ENCODE data around the gene SNX13.

The SNX13 gene

DNA sequence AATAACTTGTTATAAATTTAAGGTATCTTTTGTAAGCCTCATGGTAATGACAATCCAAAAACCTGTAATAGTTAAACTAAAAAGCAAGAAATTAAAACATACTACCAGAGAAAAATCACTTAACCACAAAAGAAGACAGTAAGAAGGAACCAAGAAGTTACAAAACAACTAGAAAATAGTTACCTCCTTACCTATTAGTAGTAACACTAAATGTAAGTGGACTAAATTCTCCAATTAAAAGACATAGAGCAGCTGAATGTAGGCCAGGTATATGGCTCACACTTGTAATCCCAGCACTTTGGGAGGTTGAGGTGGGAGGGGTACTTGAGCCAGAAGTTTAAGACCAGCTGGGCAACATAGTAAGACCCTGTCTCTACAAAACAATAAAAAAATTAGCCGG, 84.0 kb downstream of the SNX13 start:
- no peak overlapping the region for H3K4me3 ChIP-seq (ENCODE audit: low read length in 2 of 2)
- H3K9ac ChIP-seq (ENCODE audit: low read depth in 1 of 2, low read length in 2 of 2) = no peak overlapping the region
- H3K9me3 ChIP-seq (ENCODE audit: control insufficient read depth in 2 of 2, low read length in 2 of 2) = no peaks in the 10 kb centered on the region
- H3K27ac ChIP-seq (ENCODE audit: low read depth in 2 of 2, low read length in 2 of 2) = no peak overlapping the region
- H3K36me3 ChIP-seq (ENCODE audit: control insufficient read depth in 2 of 2, insufficient read depth in 2 of 2, low read length in 2 of 2) = peaks cover 4 to 9% of the 10 kb centered on the region in 2 donors
- H3K4me1 ChIP-seq (ENCODE audit: control insufficient read depth in 2 of 2, insufficient read depth in 2 of 2, low read length in 2 of 2) = no peaks in the 10 kb centered on the region
- H3K27me3 ChIP-seq (ENCODE audit: control insufficient read depth in 2 of 2, insufficient read depth in 2 of 2, low read length in 2 of 2) = no peaks in the 10 kb centered on the region

DNA sequence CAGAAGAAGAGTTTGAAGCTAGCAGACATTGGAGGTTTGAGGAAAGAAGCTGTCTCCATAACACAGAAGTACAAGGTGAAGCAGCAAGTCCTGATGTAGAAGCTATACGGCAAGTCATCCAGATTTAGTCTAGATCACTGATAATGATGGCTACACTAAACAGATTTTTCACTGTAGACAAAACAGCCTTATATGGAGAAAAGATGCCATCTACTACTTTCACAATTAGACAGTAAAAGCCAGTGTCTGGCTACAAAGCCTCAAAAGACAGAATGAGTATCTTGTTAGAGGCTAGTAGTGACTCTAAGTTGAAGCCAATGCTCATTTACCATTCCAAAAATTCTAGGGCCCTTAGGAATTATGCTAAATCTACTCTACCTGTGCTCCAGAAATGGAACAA, 85.1 kb downstream of the SNX13 start:
- H3K4me3 ChIP-seq (ENCODE audit: low read length in 2 of 2) = no peak overlapping the region
- peaks cover under 1 to 9% of the 10 kb centered on the region in 2 donors for H3K36me3 ChIP-seq (ENCODE audit: control insufficient read depth in 2 of 2, insufficient read depth in 2 of 2, low read length in 2 of 2)
- no peak overlapping the region for H3K27ac ChIP-seq (ENCODE audit: low read depth in 2 of 2, low read length in 2 of 2)
- no peak overlapping the region for H3K9ac ChIP-seq (ENCODE audit: low read depth in 1 of 2, low read length in 2 of 2)
- no peaks in the 10 kb centered on the region for H3K27me3 ChIP-seq (ENCODE audit: control insufficient read depth in 2 of 2, insufficient read depth in 2 of 2, low read length in 2 of 2)
- H3K4me1 ChIP-seq (ENCODE audit: control insufficient read depth in 2 of 2, insufficient read depth in 2 of 2, low read length in 2 of 2) = no peaks in the 10 kb centered on the region
- H3K9me3 ChIP-seq (ENCODE audit: control insufficient read depth in 2 of 2, low read length in 2 of 2) = no peaks in the 10 kb centered on the region

DNA sequence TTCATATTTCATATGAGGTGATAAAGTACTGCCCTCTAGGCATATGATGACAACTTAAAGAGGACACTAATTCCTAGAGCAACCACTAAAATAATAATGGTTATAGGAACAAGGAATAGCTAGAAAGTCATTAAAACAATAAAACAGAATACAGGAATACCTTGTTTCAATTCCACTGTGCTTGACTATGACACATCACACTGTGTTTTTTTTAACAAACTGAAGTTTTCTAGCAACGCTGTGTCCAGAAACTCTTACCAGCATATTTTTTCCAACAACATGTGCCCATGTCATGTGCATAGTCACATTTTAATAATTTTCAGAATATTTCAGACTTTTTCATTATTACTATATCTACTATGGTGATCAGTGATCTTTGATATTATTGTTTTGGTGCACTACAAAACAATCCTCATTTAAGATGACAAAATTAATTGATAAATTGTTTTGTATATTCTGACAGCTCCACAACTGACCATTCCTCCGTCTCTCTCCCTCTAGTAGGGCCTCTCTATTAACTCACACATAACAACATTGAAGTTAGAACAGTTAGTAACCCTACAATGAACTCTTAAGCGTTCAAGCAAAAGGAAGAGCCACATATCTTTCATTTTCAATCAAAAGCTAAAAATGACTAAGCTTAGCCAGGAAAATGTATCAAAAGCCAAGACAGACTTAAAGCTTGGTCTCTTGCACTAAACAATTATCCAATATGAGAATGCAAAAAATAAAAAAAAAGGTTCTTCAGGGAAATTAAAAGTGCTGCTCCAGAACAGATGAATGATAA, 85.8 kb downstream of the SNX13 start:
- Histone ChIP-seq H3K27me3 (ENCODE audit: control insufficient read depth in 2 of 2, insufficient read depth in 2 of 2, low read length in 2 of 2) (no peaks in the 10 kb centered on the region), H3K36me3 (ENCODE audit: control insufficient read depth in 2 of 2, insufficient read depth in 2 of 2, low read length in 2 of 2) (peaks cover 7 to 15% of the 10 kb centered on the region in 2 donors), H3K4me1 (ENCODE audit: control insufficient read depth in 2 of 2, insufficient read depth in 2 of 2, low read length in 2 of 2) (no peaks in the 10 kb centered on the region), H3K9ac (ENCODE audit: low read depth in 1 of 2, low read length in 2 of 2) (no peak overlapping the region), H3K9me3 (ENCODE audit: control insufficient read depth in 2 of 2, low read length in 2 of 2) (no peaks in the 10 kb centered on the region), H3K4me3 (ENCODE audit: low read length in 2 of 2) (no peak overlapping the region), H3K27ac (ENCODE audit: low read depth in 2 of 2, low read length in 2 of 2) (no peak overlapping the region)

DNA sequence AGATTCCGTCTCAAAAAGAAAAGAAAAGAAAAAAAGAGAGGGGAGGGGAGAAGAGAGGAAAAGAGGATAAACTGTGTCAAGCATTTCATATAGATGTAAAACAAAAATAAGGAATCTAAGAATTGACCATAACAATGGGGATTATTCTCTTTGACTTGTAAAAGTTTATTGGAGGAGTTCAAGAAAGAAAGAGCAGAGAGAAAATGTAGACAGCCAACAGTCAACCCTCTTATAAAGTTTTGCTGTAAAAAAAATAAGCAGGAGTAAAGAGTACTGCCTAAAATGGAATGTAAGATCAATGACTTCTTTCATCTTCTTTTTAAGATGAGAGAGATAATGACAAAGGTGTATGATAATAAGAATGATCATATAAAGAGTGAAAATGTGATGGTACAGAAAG, 87.9 kb downstream of the SNX13 start:
- no peaks in the 10 kb centered on the region for H3K4me1 ChIP-seq (ENCODE audit: control insufficient read depth in 2 of 2, insufficient read depth in 2 of 2, low read length in 2 of 2)
- H3K36me3 ChIP-seq (ENCODE audit: control insufficient read depth in 2 of 2, insufficient read depth in 2 of 2, low read length in 2 of 2) = peaks cover 10 to 23% of the 10 kb centered on the region in 2 donors
- H3K27ac ChIP-seq (ENCODE audit: low read depth in 2 of 2, low read length in 2 of 2) = no peak overlapping the region
- no peaks in the 10 kb centered on the region for H3K9me3 ChIP-seq (ENCODE audit: control insufficient read depth in 2 of 2, low read length in 2 of 2)
- no peaks in the 10 kb centered on the region for H3K27me3 ChIP-seq (ENCODE audit: control insufficient read depth in 2 of 2, insufficient read depth in 2 of 2, low read length in 2 of 2)
- H3K9ac ChIP-seq (ENCODE audit: low read depth in 1 of 2, low read length in 2 of 2) = no peak overlapping the region
- H3K4me3 ChIP-seq (ENCODE audit: low read length in 2 of 2) = no peak overlapping the region

DNA sequence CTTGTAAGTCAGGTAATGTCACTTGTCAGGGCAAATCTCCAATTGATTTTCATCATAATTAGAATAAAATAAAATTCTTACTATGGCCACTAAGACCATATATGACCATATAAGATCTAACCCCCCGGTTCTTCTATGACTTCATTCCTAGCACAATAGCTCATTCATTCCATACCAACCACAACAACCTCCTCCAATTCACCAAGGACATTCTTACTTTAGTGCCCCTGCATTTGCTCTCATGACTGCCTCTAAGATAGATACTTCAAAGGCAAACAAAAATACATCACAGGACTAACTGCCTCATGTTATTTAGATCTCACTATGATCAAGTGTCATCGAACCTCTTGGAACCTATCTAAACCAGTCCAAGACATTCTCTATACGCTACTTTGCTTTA, 90.8 kb downstream of the SNX13 start:
- no peak overlapping the region for H3K27ac ChIP-seq (ENCODE audit: low read depth in 2 of 2, low read length in 2 of 2)
- H3K4me3 ChIP-seq (ENCODE audit: low read length in 2 of 2) = no peak overlapping the region
- H3K9me3 ChIP-seq (ENCODE audit: control insufficient read depth in 2 of 2, low read length in 2 of 2) = no peaks in the 10 kb centered on the region
- H3K9ac ChIP-seq (ENCODE audit: low read depth in 1 of 2, low read length in 2 of 2) = no peak overlapping the region
- H3K4me1 ChIP-seq (ENCODE audit: control insufficient read depth in 2 of 2, insufficient read depth in 2 of 2, low read length in 2 of 2) = no peaks in the 10 kb centered on the region
- H3K27me3 ChIP-seq (ENCODE audit: control insufficient read depth in 2 of 2, insufficient read depth in 2 of 2, low read length in 2 of 2) = no peaks in the 10 kb centered on the region
- H3K36me3 ChIP-seq (ENCODE audit: control insufficient read depth in 2 of 2, insufficient read depth in 2 of 2, low read length in 2 of 2) = peaks cover 15 to 19% of the 10 kb centered on the region in 2 donors

DNA sequence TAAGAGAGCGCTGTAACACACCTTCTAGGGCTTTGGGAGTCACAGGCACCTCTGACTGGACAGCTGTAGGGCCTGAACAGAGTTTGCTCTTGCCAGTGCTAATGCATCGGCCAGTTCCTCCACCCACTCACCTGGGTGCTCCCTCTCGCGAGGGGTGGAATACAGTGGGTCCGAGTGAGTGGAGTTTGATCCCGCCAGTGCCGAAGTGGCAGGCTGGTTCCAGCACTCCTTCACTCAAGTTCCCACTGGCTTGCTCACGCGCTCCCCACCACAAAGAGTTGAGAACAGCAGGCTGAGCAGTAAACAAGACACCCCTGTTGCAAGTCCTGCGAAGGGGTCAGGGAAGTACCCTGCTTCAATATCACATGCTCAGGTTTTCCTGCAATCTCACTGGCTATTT, 91.8 kb downstream of the SNX13 start:
- Histone ChIP-seq H3K4me1 (ENCODE audit: control insufficient read depth in 2 of 2, insufficient read depth in 2 of 2, low read length in 2 of 2) (no peaks in the 10 kb centered on the region), H3K27ac (ENCODE audit: low read depth in 2 of 2, low read length in 2 of 2) (no peak overlapping the region), H3K36me3 (ENCODE audit: control insufficient read depth in 2 of 2, insufficient read depth in 2 of 2, low read length in 2 of 2) (peaks cover 15 to 20% of the 10 kb centered on the region in 2 donors), H3K9me3 (ENCODE audit: control insufficient read depth in 2 of 2, low read length in 2 of 2) (no peaks in the 10 kb centered on the region), H3K9ac (ENCODE audit: low read depth in 1 of 2, low read length in 2 of 2) (no peak overlapping the region), H3K27me3 (ENCODE audit: control insufficient read depth in 2 of 2, insufficient read depth in 2 of 2, low read length in 2 of 2) (no peaks in the 10 kb centered on the region), H3K4me3 (ENCODE audit: low read length in 2 of 2) (no peak overlapping the region)

DNA sequence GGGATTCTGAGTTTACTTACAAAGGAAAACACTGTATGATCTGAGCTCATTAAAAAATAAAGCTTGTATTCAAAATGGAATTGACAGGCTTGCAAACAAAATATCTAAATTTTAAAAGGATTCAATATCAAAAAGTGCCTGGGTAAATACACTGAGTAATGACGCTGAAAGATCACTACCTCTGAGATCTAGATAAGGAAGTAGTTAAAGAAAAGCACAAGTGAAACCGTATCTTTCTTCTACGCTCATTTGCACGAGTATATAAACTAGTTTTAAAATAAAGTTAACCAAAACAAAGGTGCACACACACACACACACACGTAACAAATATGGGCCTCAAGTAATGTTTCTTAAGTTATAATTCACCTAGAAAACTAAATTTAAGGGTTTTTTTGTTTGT, 93.4 kb downstream of the SNX13 start:
- no peak overlapping the region for H3K27ac ChIP-seq (ENCODE audit: low read depth in 2 of 2, low read length in 2 of 2)
- no peaks in the 10 kb centered on the region for H3K4me1 ChIP-seq (ENCODE audit: control insufficient read depth in 2 of 2, insufficient read depth in 2 of 2, low read length in 2 of 2)
- H3K9me3 ChIP-seq (ENCODE audit: control insufficient read depth in 2 of 2, low read length in 2 of 2) = no peaks in the 10 kb centered on the region
- no peaks in the 10 kb centered on the region for H3K27me3 ChIP-seq (ENCODE audit: control insufficient read depth in 2 of 2, insufficient read depth in 2 of 2, low read length in 2 of 2)
- peaks cover 23 to 27% of the 10 kb centered on the region in 2 donors for H3K36me3 ChIP-seq (ENCODE audit: control insufficient read depth in 2 of 2, insufficient read depth in 2 of 2, low read length in 2 of 2)
- H3K4me3 ChIP-seq (ENCODE audit: low read length in 2 of 2) = no peak overlapping the region
- no peak overlapping the region for H3K9ac ChIP-seq (ENCODE audit: low read depth in 1 of 2, low read length in 2 of 2)

DNA sequence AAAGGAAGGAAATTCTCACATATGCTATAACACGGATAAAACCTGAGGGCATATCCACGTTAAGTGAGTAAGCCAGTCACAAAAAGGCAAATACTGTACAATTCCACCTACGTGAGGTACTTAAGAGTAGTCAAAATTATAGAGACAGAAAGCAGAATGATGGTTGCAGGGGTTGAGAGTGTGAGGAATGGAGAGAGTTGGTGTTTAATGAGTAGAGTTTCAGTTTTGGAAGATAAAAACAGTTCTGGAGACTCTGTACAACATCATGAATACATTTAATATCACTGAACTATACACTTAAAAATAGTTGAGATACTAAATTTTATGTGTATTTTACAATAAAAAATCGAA, 95.1 kb downstream of the SNX13 start:
- peaks cover 28 to 29% of the 10 kb centered on the region in 2 donors for H3K36me3 ChIP-seq (ENCODE audit: control insufficient read depth in 2 of 2, insufficient read depth in 2 of 2, low read length in 2 of 2)
- no peaks in the 10 kb centered on the region for H3K4me1 ChIP-seq (ENCODE audit: control insufficient read depth in 2 of 2, insufficient read depth in 2 of 2, low read length in 2 of 2)
- no peaks in the 10 kb centered on the region for H3K9me3 ChIP-seq (ENCODE audit: control insufficient read depth in 2 of 2, low read length in 2 of 2)
- H3K4me3 ChIP-seq (ENCODE audit: low read length in 2 of 2) = no peak overlapping the region
- no peak overlapping the region for H3K27ac ChIP-seq (ENCODE audit: low read depth in 2 of 2, low read length in 2 of 2)
- no peaks in the 10 kb centered on the region for H3K27me3 ChIP-seq (ENCODE audit: control insufficient read depth in 2 of 2, insufficient read depth in 2 of 2, low read length in 2 of 2)
- no peak overlapping the region for H3K9ac ChIP-seq (ENCODE audit: low read depth in 1 of 2, low read length in 2 of 2)

DNA sequence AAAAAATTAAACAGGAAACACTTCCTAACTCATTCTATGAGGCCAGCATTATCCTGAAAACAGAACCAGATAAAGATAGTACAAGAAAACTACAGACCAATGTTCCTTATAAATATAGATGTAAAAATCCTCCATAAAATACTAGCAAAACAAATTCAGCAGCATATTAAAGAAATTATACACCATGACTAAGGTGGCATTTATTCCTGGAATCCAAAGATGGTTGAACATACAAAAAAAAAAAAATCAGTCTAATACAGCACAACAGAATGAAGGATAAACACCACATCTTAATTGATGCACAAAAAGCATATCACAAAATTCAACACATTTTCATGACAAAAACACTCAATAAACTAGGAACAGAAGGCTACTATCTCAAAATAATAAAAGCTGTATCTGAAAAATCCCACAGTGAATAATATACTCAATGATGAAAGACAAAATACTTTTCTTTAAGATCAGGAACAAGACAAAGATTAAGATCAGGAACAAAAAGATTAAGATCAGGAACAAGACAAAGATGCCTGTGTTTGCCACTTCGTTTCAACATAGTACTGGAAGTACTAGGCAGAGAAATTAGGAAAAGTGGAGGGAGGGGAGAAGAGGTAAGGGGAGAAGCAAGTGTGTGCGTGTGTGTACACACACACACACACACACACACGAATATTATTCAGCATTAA, 95.6 kb downstream of the SNX13 start:
- Histone ChIP-seq H3K27ac (ENCODE audit: low read depth in 2 of 2, low read length in 2 of 2) (no peak overlapping the region), H3K4me3 (ENCODE audit: low read length in 2 of 2) (no peak overlapping the region), H3K27me3 (ENCODE audit: control insufficient read depth in 2 of 2, insufficient read depth in 2 of 2, low read length in 2 of 2) (no peaks in the 10 kb centered on the region), H3K9me3 (ENCODE audit: control insufficient read depth in 2 of 2, low read length in 2 of 2) (no peaks in the 10 kb centered on the region), H3K9ac (ENCODE audit: low read depth in 1 of 2, low read length in 2 of 2) (no peak overlapping the region), H3K36me3 (ENCODE audit: control insufficient read depth in 2 of 2, insufficient read depth in 2 of 2, low read length in 2 of 2) (peaks cover 26 to 28% of the 10 kb centered on the region in 2 donors), H3K4me1 (ENCODE audit: control insufficient read depth in 2 of 2, insufficient read depth in 2 of 2, low read length in 2 of 2) (no peaks in the 10 kb centered on the region)

DNA sequence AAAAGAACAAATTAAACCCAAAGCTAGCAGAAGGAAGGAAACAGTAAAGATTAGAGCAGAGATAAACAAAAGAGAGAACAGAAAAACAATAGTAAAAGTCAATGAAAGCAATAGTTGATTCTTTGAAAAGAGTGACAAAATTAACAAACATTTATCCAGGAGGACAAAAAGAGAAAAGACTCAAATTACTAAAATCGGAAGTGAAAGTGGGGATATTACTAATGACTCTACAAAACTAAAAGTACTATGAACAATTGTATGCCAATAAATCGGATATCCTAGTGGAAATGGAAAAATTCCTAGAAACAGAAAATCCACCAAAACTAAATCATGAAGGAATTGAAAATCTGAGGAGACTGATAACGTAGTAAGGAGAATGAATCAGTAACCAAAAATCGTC, 96.3 kb downstream of the SNX13 start:
- Histone ChIP-seq H3K27ac (ENCODE audit: low read depth in 2 of 2, low read length in 2 of 2) (no peak overlapping the region), H3K9ac (ENCODE audit: low read depth in 1 of 2, low read length in 2 of 2) (no peak overlapping the region), H3K27me3 (ENCODE audit: control insufficient read depth in 2 of 2, insufficient read depth in 2 of 2, low read length in 2 of 2) (no peaks in the 10 kb centered on the region), H3K9me3 (ENCODE audit: control insufficient read depth in 2 of 2, low read length in 2 of 2) (no peaks in the 10 kb centered on the region), H3K4me3 (ENCODE audit: low read length in 2 of 2) (no peak overlapping the region), H3K36me3 (ENCODE audit: control insufficient read depth in 2 of 2, insufficient read depth in 2 of 2, low read length in 2 of 2) (peaks cover 27 to 32% of the 10 kb centered on the region in 2 donors), H3K4me1 (ENCODE audit: control insufficient read depth in 2 of 2, insufficient read depth in 2 of 2, low read length in 2 of 2) (no peaks in the 10 kb centered on the region)
